Measurements from ENCODE around the gene KCTD11.

The KCTD11 gene

DNA sequence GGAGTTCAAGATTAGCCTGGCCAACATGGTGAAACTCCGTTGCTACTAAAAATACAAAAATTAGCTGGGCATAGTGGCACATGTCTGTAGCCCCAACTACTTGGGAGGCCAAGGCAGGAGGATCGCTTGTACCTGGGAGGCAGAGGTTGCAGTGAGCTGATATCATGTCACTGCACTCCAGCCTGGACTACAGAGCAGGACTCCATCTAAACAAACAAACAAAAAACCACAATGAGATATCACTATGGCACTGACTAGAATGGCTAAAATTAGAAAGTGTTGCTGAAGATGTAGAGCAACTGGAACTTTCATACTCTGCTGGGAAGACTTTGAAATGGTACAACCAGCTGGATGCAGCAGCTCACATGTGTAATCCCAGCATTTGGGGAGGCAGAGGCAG, 22.4 kb downstream of the KCTD11 start:
- DNase-seq (ENCODE audit: low read depth in 4 of 4, low spot score in 1 of 4), result no peak

DNA sequence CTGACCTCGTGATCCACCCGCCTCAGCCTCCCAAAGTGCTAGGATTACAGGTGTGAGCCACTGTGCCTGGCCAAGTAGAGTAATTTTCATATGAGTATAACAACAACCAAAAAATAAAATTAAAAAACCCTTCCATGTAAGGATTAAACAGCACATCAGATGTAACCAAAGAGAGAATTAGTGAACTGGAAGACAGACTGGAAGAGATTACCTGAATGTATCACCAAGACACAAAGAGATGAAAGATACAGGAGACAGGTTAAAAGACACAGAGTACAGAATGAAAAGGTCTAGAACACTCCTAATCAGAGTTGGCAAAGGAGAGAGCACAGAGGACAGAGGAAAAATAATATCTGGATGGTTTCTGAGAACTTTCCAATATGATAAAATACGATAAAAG, 27.2 kb downstream of the KCTD11 start:
- no peak for DNase-seq (ENCODE audit: low read depth in 4 of 4, low spot score in 1 of 4)

DNA sequence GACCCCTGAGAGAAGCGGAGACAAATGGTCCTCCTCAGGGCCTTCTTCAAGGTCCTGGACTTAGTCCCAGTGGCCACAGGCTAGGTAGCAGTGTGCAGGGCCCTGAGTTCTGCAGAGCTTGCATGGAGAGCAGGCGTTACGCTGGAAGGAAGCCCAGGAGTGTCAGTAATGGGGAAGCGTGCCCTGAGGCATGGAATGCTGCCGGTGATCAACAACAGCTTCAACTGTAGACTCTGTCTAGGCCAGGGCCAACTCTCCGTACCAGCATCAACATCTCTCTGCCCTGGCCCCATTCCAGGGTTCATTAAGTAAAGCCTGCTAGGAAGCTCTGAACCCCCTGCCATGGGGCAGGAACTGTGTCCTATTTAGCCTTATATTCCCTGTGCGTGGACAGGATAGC, 28.4 kb downstream of the KCTD11 start:
- DNase-seq (ENCODE audit: low read depth in 4 of 4, low spot score in 1 of 4), result no peak

- no peak for DNase-seq (ENCODE audit: low read depth in 4 of 4, low spot score in 1 of 4)
These were observed 29.1 kb downstream of the KCTD11 start, which contains the start of gene TNK1 for GRCh38 chr17:7380855-7381683. TSS of gene TNK1 (plus strand) at chr17:7381089. CDS start at chr17:7382927, 1,838 bp downstream.

- no peak for DNase-seq (ENCODE audit: low read depth in 4 of 4, low spot score in 1 of 4)
These were observed 30.9 kb downstream of the KCTD11 start for GRCh38 chr17:7382901-7383300.

DNA sequence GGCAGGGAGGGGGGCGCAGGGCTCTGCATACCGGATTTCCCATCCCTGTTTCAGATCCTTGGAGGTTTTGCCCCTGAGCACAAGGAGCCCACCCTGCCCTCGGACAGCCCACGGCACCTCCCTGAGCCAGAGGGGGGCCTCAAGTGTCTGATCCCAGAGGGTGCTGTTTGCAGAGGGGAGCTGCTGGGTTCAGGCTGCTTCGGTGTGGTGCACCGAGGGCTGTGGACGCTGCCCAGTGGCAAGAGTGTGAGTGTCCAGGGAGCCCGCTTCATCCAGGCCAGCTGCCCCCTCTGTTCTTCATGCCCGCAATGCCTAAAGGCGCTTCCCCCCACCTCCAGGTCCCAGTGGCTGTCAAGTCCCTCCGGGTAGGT, 31.4 kb downstream of the KCTD11 start:
- DNase-seq (ENCODE audit: low read depth in 4 of 4, low spot score in 1 of 4), result no peak

- DNase-seq (ENCODE audit: low read depth in 4 of 4, low spot score in 1 of 4), result peak in 3 of 4 experiments; percentile 42 to 72 (median 60)
These were observed 32.0 kb downstream of the KCTD11 start for GRCh38 chr17:7383742-7384488.

DNA sequence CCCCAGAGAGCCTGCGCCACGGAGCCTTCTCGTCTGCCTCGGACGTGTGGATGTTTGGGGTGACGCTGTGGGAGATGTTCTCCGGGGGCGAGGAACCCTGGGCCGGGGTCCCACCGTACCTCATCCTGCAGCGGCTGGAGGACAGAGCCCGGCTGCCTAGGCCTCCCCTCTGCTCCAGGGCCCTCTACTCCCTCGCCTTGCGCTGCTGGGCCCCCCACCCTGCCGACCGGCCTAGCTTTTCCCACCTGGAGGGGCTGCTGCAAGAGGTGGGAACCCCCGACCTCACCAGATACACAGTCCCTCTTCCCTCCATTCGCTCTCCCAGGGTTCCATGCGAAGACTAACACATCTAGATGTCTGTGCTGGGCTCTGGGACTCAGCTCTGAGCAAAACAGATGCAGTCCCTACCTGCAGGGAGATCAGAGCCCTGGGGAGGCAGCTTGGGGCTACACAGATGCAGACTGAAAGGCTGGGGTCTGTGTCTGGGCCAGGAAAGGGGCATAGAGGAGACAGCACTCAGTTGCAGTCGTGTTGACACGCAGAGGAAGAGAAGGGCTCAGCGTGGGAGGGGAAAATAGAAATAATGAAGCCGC, 32.6 kb downstream of the KCTD11 start:
- DNase-seq (ENCODE audit: low read depth in 4 of 4, low spot score in 1 of 4), result no peak

- DNase-seq (ENCODE audit: low read depth in 4 of 4, low spot score in 1 of 4), result no peak
These were observed 36.9 kb downstream of the KCTD11 start for GRCh38 chr17:7388856-7389255.

DNA sequence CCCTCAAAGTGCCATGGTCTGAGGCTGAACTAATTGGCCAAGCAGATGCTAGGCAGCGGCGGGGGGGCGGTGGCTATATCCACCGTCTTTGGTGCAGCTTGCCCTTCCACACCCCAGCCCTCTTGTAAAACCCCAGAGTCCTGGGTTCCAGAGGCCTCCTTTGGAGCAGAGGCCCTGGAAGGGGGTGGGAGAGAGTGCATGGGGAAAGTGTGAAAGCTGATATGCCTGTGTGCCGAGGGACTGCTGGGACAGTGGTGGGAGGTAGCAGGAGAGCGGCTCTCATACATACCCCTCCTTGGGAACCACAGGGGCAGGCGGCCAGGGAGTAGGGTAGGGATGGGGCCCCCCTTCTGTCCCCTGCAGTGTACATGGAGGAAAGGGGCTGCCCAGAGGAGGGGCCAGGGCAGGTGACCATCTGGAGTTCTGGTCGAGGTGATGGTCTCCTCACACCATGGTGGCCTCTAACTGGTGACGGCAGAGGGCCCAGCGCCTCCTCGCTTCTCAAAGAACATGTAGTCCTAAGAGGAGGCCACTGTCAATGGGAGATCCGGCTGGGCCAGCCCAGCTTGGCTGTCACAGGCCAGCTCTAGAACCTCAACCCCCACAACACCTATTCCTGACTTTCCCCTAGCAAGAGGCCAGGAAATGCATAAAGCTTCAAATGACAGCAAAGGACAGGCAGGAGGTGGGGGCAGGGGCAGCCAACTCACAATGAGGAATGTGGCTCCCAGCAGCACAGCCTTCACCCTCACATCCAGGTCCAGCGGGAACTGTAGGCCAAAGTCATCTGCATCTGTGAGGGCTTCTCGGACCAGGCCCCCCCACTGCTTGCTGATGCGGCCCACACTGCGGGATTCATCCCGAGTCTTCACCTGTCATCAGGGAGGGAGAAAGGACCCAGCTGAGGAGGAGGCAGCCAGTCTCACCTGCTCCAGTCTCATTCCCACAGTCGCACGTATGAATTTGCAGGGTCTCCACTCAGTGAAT, 38.3 kb downstream of the KCTD11 start:
- DNase-seq (ENCODE audit: low read depth in 4 of 4, low spot score in 1 of 4), result no peak

DNA sequence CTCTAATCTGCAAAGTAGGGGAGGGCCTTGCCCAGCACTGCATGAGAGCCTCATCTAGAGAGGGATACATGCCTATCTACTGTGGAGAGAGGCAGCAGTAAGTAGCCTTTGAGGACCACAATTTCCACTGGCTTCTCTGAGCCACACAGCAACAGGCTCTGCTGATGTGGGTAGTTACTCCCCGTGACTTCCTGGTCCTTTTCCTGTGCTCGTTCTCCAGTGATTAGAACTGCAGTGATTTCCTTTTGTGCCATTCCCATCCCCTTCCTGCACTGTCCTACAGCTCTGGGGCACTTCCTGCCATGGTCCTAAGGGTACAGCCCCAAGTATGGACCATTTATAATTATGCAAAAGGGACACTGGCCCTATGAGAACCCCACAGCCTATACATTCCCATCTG, 39.3 kb downstream of the KCTD11 start:
- DNase-seq (ENCODE audit: low read depth in 4 of 4, low spot score in 1 of 4), result no peak

- DNase-seq (ENCODE audit: low read depth in 4 of 4, low spot score in 1 of 4), result no peak
These were observed 41.0 kb downstream of the KCTD11 start for GRCh38 chr17:7392696-7393612.

GRCh38 chr17:7393613-7394451, 41.9 kb downstream of the KCTD11 start:
- peak in 1 of 4 experiments; percentile 48 for DNase-seq (ENCODE audit: low read depth in 4 of 4, low spot score in 1 of 4)

DNA sequence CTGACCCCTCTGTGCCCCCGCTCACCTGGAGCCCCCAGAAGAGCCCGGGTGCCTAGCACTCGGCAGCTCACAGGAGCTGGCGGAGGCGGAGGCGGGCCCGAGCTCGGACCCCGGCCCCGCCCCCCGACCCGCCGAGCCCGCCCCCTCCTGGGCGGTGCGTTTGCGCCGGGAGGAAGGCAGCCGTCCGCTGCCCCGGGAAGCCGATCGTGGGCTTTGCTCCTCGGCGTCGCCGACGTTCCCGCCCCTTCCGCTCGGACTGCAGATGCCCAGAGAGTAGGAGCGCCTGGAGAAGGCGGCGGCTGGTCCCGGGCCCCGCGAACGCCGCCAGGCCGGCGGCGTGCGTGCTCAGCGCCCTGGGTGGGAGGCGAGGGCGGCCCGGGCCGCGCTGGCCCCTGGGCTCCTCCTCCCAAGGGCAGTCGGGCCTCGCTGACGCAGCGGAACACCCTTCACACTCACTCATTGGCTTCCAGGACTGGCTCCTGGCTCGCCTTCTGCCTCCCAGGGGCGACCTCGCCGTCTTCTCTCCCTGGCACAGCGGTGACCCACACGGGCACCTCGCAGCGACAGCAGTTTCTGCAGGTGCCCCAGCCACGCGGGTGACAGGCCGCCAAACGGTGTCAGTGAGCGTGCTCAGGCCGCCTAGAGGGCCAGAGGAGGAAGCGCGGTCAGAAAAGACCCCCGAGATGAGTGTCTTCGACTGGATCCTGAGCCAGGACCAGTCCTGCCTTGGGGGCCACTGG, 42.7 kb downstream of the KCTD11 start, which contains the start of gene PLSCR3:
TSS of gene PLSCR3 (minus strand) at position 74 of the 740 bp plus-strand sequence. CDS start 415 bp downstream, outside the sequence.
- peak; percentile 58 to 85 (median 69) for DNase-seq (ENCODE audit: low read depth in 4 of 4, low spot score in 1 of 4)

DNA sequence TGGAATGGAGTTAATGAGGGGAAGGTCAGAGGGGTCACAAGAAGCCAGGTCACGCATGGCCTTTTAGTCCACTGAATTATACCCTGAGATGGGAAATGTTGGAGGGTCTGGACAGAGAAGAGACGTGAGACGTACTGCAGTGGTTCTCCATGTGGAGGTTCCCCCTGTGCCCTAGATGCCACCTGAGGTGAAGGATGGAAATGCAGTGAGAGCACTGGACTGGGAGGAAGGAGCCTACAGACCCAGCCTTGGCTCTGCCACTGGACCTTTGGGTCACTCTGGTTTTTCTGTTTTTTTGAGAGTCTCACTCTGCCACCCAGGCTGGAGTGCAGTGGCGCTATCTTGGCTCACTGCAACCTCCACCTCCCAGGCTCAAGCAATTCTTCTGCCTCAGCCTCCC, 44.2 kb downstream of the KCTD11 start:
- DNase-seq (ENCODE audit: low read depth in 4 of 4, low spot score in 1 of 4), result no peak

GRCh38 chr17:7398612-7399011, 46.6 kb downstream of the KCTD11 start:
- DNase-seq (ENCODE audit: low read depth in 4 of 4, low spot score in 1 of 4), result no peak

GRCh38 chr17:7403043-7403726, 51.2 kb downstream of the KCTD11 start:
- DNase-seq (ENCODE audit: low read depth in 4 of 4, low spot score in 1 of 4), result no peak

- DNase-seq (ENCODE audit: low read depth in 4 of 4, low spot score in 1 of 4), result no peak
These were observed 51.7 kb downstream of the KCTD11 start for GRCh38 chr17:7403727-7403976.
